H9 (cell line): ENCODE results near the gene APCDD1L. TPM values are rescaled to one million over a fixed set of nuclear protein-coding genes. Genes with fewer than 3 reads are reported as not detected.

Experiments used
- DNase-seq: peaks from one replicate; pipeline ENCODE4 v3.0.0-alpha.2; 2017
- H2AFZ ChIP-seq: one replicate; pipeline ENCODE4 v1.6.1; 2013; ENCODE audit warnings: mild to moderate bottlenecking, low read length, control low read depth, moderate library complexity
- H2AK5ac ChIP-seq: 2 replicates; pipeline ENCODE4 v1.6.1; 2013; ENCODE audit warnings: low read length, control low read depth, mixed read lengths; ENCODE audit not compliant: insufficient read length
- H2BK120ac ChIP-seq: one replicate; pipeline ENCODE4 v1.6.1; 2013; ENCODE audit warnings: low read depth, mild to moderate bottlenecking, low read length, control low read depth, inconsistent platforms; ENCODE audit not compliant: poor library complexity, severe bottlenecking
- H2BK12ac ChIP-seq: 2 replicates; pipeline ENCODE4 v1.6.1; 2013; ENCODE audit warnings: low read length, control low read depth, mixed read lengths, low read depth; ENCODE audit not compliant: insufficient read length
- H2BK15ac ChIP-seq: 2 replicates; pipeline ENCODE4 v1.6.1; 2013; ENCODE audit warnings: low read depth, low read length, control low read depth
- H2BK20ac ChIP-seq: one replicate; pipeline ENCODE4 v1.6.1; 2013; ENCODE audit warnings: low read depth, mild to moderate bottlenecking, low read length, control low read depth, inconsistent platforms; ENCODE audit not compliant: poor library complexity, severe bottlenecking
- H2BK5ac ChIP-seq: 2 replicates; pipeline ENCODE4 v1.6.1; 2013; ENCODE audit warnings: low read length, control low read depth, mixed read lengths; ENCODE audit not compliant: insufficient read length
- H3K14ac ChIP-seq: 2 replicates; pipeline ENCODE4 v1.6.1; 2013; ENCODE audit warnings: low read length, control low read depth; ENCODE audit not compliant: insufficient read depth
- H3K18ac ChIP-seq: 2 replicates; pipeline ENCODE4 v1.6.1; 2013; ENCODE audit warnings: low read depth, mild to moderate bottlenecking, mixed read lengths, low read length, control low read depth; ENCODE audit not compliant: insufficient read length
- H3K23ac ChIP-seq: 2 replicates; pipeline ENCODE4 v1.6.1; 2013; ENCODE audit warnings: low read length, control low read depth, mixed read lengths, low read depth; ENCODE audit not compliant: insufficient read length
- H3K23me2 ChIP-seq: 2 replicates; pipeline ENCODE4 v1.6.1; 2013; ENCODE audit warnings: low read depth, mild to moderate bottlenecking, mixed read lengths, low read length, control low read depth; ENCODE audit not compliant: insufficient read length, poor library complexity, severe bottlenecking
- H3K27ac ChIP-seq: 2 replicates; pipeline ENCODE4 v1.5.1; 2013; ENCODE audit warnings: low read length, control low read depth, mixed read lengths, low read depth; ENCODE audit not compliant: insufficient read length
- H3K27me3 ChIP-seq: 2 replicates; pipeline ENCODE4 v1.6.1; 2013; ENCODE audit warnings: low read length, control low read depth, inconsistent platforms; ENCODE audit not compliant: insufficient read depth
- H3K4ac ChIP-seq: 2 replicates; pipeline ENCODE4 v1.6.1; 2013; ENCODE audit warnings: low read depth, mild to moderate bottlenecking, control low read depth, inconsistent platforms, low read length, moderate library complexity
- H3K4me1 ChIP-seq: 2 replicates; pipeline ENCODE4 v1.6.1; 2013; ENCODE audit warnings: low read length, control low read depth, inconsistent platforms; ENCODE audit not compliant: insufficient read depth
- H3K4me2 ChIP-seq: 2 replicates; pipeline ENCODE4 v1.6.1; 2013; ENCODE audit warnings: low read length, control low read depth, mixed read lengths; ENCODE audit not compliant: insufficient read length, insufficient read depth
- H3K56ac ChIP-seq: 2 replicates; pipeline ENCODE4 v1.6.1; 2013; ENCODE audit warnings: low read depth, mild to moderate bottlenecking, mixed read lengths, low read length, control low read depth; ENCODE audit not compliant: insufficient read length
- H3K79me1 ChIP-seq: 2 replicates; pipeline ENCODE4 v1.6.1; 2013; ENCODE audit warnings: low read depth, mild to moderate bottlenecking, moderate library complexity, low read length, control low read depth, inconsistent platforms; ENCODE audit not compliant: insufficient read depth, poor library complexity, severe bottlenecking
- H3K79me2 ChIP-seq: 2 replicates; pipeline ENCODE4 v1.6.1; 2013; ENCODE audit warnings: low read length, control low read depth, inconsistent platforms; ENCODE audit not compliant: insufficient read depth
- H3K9ac ChIP-seq: 2 replicates; pipeline ENCODE4 v1.6.1; 2013; ENCODE audit warnings: low read length, control low read depth, mixed read lengths; ENCODE audit not compliant: insufficient read length; ENCODE audit errors: extremely low read depth
- H3K9me3 ChIP-seq: one replicate; pipeline ENCODE4 v1.6.1; 2013; ENCODE audit warnings: low read depth, low read length, inconsistent platforms; ENCODE audit not compliant: control insufficient read depth
- H3T11ph ChIP-seq: one replicate; pipeline ENCODE4 v1.6.1; 2013; ENCODE audit warnings: mild to moderate bottlenecking, low read length, control low read depth, inconsistent platforms
- H4K20me1 ChIP-seq: one replicate; pipeline ENCODE4 v1.6.1; 2013; ENCODE audit not compliant: control insufficient read depth, insufficient read length, insufficient read depth
- H4K5ac ChIP-seq: 2 replicates; pipeline ENCODE4 v1.6.1; 2013; ENCODE audit warnings: low read depth, mild to moderate bottlenecking, mixed read lengths, low read length, control low read depth; ENCODE audit not compliant: insufficient read length
- H4K8ac ChIP-seq: replicated peaks from 2 replicates; pipeline ENCODE4 v1.6.1; 2013; ENCODE audit warnings: low read length, control low read depth, mixed read lengths, low read depth; ENCODE audit not compliant: insufficient read length
- H4K91ac ChIP-seq: 2 replicates; pipeline ENCODE4 v1.6.1; 2013; ENCODE audit warnings: low read depth, mild to moderate bottlenecking, moderate library complexity, mixed read lengths, low read length, control low read depth; ENCODE audit not compliant: insufficient read length
- H3K27ac Mint-ChIP-seq, 3 experiments: 2 replicates in 2 of 3; 3 replicates in 1 of 3; pipeline ENCODE4 v1.8.0; 2020 to 2021; ENCODE audit warnings: mixed read lengths in 3 of 3, mild to moderate bottlenecking in 1 of 3, moderate library complexity in 1 of 3
- H3K27me3 Mint-ChIP-seq: 2 replicates; pipeline ENCODE4 v1.8.0; 2021; ENCODE audit warnings: low read depth, mild to moderate bottlenecking, moderate library complexity, mixed read lengths
- H3K36me3 Mint-ChIP-seq, 3 experiments: 2 replicates in 2 of 3; 3 replicates in 1 of 3; pipeline ENCODE4 v1.8.0; 2020 to 2021; ENCODE audit warnings: low read depth in 3 of 3, mixed read lengths in 3 of 3; ENCODE audit not compliant: insufficient read depth in 1 of 3
- H3K4me1 Mint-ChIP-seq, 2 experiments: 2 replicates each; pipeline ENCODE4 v1.8.0; 2020; ENCODE audit warnings: mixed read lengths in 2 of 2
- H3K4me3 Mint-ChIP-seq, 2 experiments: 2 replicates in 1 of 2; 3 replicates in 1 of 2; pipeline ENCODE4 v1.8.0; 2020 to 2021; ENCODE audit warnings: mild to moderate bottlenecking in 2 of 2, mixed read lengths in 2 of 2, moderate library complexity in 1 of 2
- H3K9me3 Mint-ChIP-seq, 2 experiments: 2 replicates in 1 of 2; 3 replicates in 1 of 2; pipeline ENCODE4 v1.8.0; 2020; ENCODE audit warnings: mild to moderate bottlenecking in 2 of 2, mixed read lengths in 2 of 2, moderate library complexity in 1 of 2
- WGBS: extraction: QIAGEN DNeasy Blood & Tissue Kit; methylation state at CpG from one replicate; pipeline ENCODE4 v1.1.7; 2013; ENCODE audit warnings: missing lambda C conversion rate, low lambda C conversion rate, mixed read lengths; ENCODE audit not compliant: insufficient read length; ENCODE audit errors: extremely low coverage; 5-methylcytosine and 5-hydroxymethylcytosine counted together
- total RNA-seq: library from RNA; stranded (reverse); gene quantifications from 2 replicates; pipeline ENCODE4 v1.2.1, GENCODE V29; 2021
- TF ChIP-seq, protein P1 (sequence below): fragments of 200-600 bp; sonication (generic); conservative IDR thresholded peaks from 3 replicates; pipeline ENCODE4 v1.8.0; 2021; ENCODE audit warnings: antibody characterized with exemption, mild to moderate bottlenecking

The APCDD1L gene
- total RNA-seq, 1 experiment from 2014 or later, result 0.68 TPM

DNA sequence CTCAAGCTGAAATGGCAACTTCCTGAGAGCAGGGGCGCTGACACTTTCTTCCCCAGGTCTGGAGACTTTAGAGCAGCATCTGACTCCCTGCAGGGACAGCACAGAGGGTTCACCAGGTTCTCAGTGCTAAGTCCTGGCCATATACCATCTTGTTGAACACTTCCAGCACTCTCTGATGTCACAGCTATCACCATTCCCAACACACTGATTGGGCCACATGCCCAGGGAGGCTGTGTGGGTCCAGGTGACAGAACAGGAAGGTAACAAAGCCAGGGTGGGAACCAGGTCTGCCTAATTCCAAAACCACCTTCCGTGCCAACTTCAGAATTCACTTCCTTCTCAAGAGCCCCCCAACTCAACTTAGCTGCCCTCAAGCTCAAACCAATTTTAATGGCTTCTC lies 4.3 kb downstream of the APCDD1L start:
- no peak overlapping the region for H3K18ac ChIP-seq
- no peak overlapping the region for H2BK15ac ChIP-seq
- no peaks in the 10 kb centered on the region for H3K79me1 ChIP-seq
- Mint-ChIP-seq H3K27me3 (peaks cover 61% of the 10 kb centered on the region), H3K4me1 (peaks cover 20 to 25% of the 10 kb centered on the region in 2 experiments), H3K27ac (no peak overlapping the region), H3K36me3 (peaks cover 0 to 28% (median 0%) of the 10 kb centered on the region in 3 experiments; a peak in 6 of 7 replicates), H3K9me3 (peaks cover 0 to 13% of the 10 kb centered on the region in 2 experiments; a peak in 4 of 5 replicates), H3K4me3 (no peak overlapping the region)
- DNase-seq, result peak; percentile 7
- H2BK12ac ChIP-seq, result no peak overlapping the region
- H3K14ac ChIP-seq, result no peak overlapping the region
- H3K23ac ChIP-seq, result no peak overlapping the region
- no peak overlapping the region for H2AFZ ChIP-seq
- H3K23me2 ChIP-seq, result peaks cover 13% of the 10 kb centered on the region
- no peak overlapping the region for H3K27ac ChIP-seq
- no peaks in the 10 kb centered on the region for H4K20me1 ChIP-seq
- H3K27me3 ChIP-seq, result peaks cover 16% of the 10 kb centered on the region; the same call in 1 of the 2 replicates
- H2BK5ac ChIP-seq, result no peak overlapping the region
- H3K4me1 ChIP-seq, result no peaks in the 10 kb centered on the region
- H3K79me2 ChIP-seq, result no peaks in the 10 kb centered on the region
- TF ChIP-seq, protein P1, sequence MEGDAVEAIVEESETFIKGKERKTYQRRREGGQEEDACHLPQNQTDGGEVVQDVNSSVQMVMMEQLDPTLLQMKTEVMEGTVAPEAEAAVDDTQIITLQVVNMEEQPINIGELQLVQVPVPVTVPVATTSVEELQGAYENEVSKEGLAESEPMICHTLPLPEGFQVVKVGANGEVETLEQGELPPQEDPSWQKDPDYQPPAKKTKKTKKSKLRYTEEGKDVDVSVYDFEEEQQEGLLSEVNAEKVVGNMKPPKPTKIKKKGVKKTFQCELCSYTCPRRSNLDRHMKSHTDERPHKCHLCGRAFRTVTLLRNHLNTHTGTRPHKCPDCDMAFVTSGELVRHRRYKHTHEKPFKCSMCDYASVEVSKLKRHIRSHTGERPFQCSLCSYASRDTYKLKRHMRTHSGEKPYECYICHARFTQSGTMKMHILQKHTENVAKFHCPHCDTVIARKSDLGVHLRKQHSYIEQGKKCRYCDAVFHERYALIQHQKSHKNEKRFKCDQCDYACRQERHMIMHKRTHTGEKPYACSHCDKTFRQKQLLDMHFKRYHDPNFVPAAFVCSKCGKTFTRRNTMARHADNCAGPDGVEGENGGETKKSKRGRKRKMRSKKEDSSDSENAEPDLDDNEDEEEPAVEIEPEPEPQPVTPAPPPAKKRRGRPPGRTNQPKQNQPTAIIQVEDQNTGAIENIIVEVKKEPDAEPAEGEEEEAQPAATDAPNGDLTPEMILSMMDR, result no peak
- H2BK120ac ChIP-seq, result no peak overlapping the region
- peaks cover 11% of the 10 kb centered on the region for H3K9me3 ChIP-seq
- no peak overlapping the region for H4K8ac ChIP-seq
- no peak overlapping the region for H3K9ac ChIP-seq
- H2BK20ac ChIP-seq, result no peak overlapping the region
- no peak overlapping the region for H2AK5ac ChIP-seq
- H3K56ac ChIP-seq, result no peak overlapping the region
- no peak overlapping the region for H3K4me2 ChIP-seq
- no CpG with 5 or more reads among the region's 2 CpGs for WGBS
- H3K4ac ChIP-seq, result no peak overlapping the region
- H4K91ac ChIP-seq, result no peak overlapping the region
- H3T11ph ChIP-seq, result no peak overlapping the region
- H4K5ac ChIP-seq, result no peak overlapping the region
